WTC11 (cell line): ENCODE data around the gene ICAM3. TPM values are rescaled to one million over a fixed set of nuclear protein-coding genes. Genes with fewer than 3 reads are reported as not detected.

Source experiments
- AFF4 ChIP-seq: sonication (generic); formaldehyde crosslinking; IDR thresholded peaks from 2 replicates; pipeline ENCODE4 v1.8.1; 2023; ENCODE audit warnings: mild to moderate bottlenecking, missing genetic modification reagents, borderline replicate concordance
- ELF4 ChIP-seq: sonication (generic); formaldehyde crosslinking; IDR thresholded peaks from 2 replicates; pipeline ENCODE4 v1.8.1; 2022; ENCODE audit warnings: low read depth, mild to moderate bottlenecking, moderate library complexity, missing genetic modification reagents
- ESRRA ChIP-seq: sonication (generic); formaldehyde crosslinking; IDR thresholded peaks from 2 replicates; pipeline ENCODE4 v1.8.1; 2022; ENCODE audit warnings: mild to moderate bottlenecking, missing genetic modification reagents, borderline replicate concordance
- FOXP1 ChIP-seq: sonication (generic); formaldehyde crosslinking; IDR thresholded peaks from 2 replicates; pipeline ENCODE4 v1.8.0; 2022; ENCODE audit warnings: missing genetic modification reagents, mild to moderate bottlenecking, moderate library complexity, borderline replicate concordance
- HMGXB4 ChIP-seq: sonication (generic); formaldehyde crosslinking; IDR thresholded peaks from 2 replicates; pipeline ENCODE4 v1.8.1; 2023; ENCODE audit warnings: mild to moderate bottlenecking, moderate library complexity, missing genetic modification reagents
- IRF2 ChIP-seq: sonication (generic); formaldehyde crosslinking; IDR thresholded peaks from 2 replicates; pipeline ENCODE4 v1.8.0; 2022; ENCODE audit warnings: low read depth, missing genetic modification reagents, borderline replicate concordance
- JAZF1 ChIP-seq: fragments of 250-450 bp; sonication (Bioruptor Pico); IDR thresholded peaks from 2 replicates; pipeline ENCODE4 v1.9.0; 2021; ENCODE audit warnings: moderate library complexity, mild to moderate bottlenecking, inconsistent platforms
- JUN ChIP-seq: sonication (generic); formaldehyde crosslinking; IDR thresholded peaks from 2 replicates; pipeline ENCODE4 v1.8.0; 2023; ENCODE audit warnings: mild to moderate bottlenecking, missing genetic modification reagents
- NFYB ChIP-seq: sonication (generic); formaldehyde crosslinking; conservative IDR thresholded peaks from 2 replicates; pipeline ENCODE4 v1.8.0; 2022; ENCODE audit warnings: low read depth, missing genetic modification reagents
- RELA ChIP-seq: sonication (generic); formaldehyde crosslinking; IDR thresholded peaks from 2 replicates; pipeline ENCODE4 v1.8.1; 2022; ENCODE audit warnings: missing genetic modification reagents, mild to moderate bottlenecking, borderline replicate concordance
- USF1 ChIP-seq: sonication (generic); formaldehyde crosslinking; IDR thresholded peaks from 2 replicates; pipeline ENCODE4 v1.8.0; 2022; ENCODE audit warnings: mild to moderate bottlenecking, missing genetic modification reagents
- ZMAT4 ChIP-seq: fragments of 250-450 bp; sonication (Bioruptor Pico); IDR thresholded peaks from 2 replicates; pipeline ENCODE4 v1.9.0; 2021; ENCODE audit warnings: mild to moderate bottlenecking
- ZNF425 ChIP-seq: fragments of 250-450 bp; sonication (Bioruptor Pico); conservative IDR thresholded peaks from 2 replicates; pipeline ENCODE4 v1.9.0; 2021; ENCODE audit warnings: mild to moderate bottlenecking
- total RNA-seq: library from RNA; stranded (reverse); gene quantifications from 3 replicates; pipeline ENCODE4 v1.2.3, GENCODE V29; 2021
- TF ChIP-seq, protein P1 (sequence below): sonication (generic); formaldehyde crosslinking; IDR thresholded peaks from 2 replicates; pipeline ENCODE4 v1.8.0; 2023; ENCODE audit warnings: missing genetic modification reagents, mild to moderate bottlenecking, borderline replicate concordance
- TF ChIP-seq, protein P2 (sequence below): sonication (generic); formaldehyde crosslinking; conservative IDR thresholded peaks from 2 replicates; pipeline ENCODE4 v1.8.1; 2022; ENCODE audit warnings: mild to moderate bottlenecking, missing genetic modification reagents
- TF ChIP-seq, protein P3 (sequence below): sonication (generic); formaldehyde crosslinking; IDR thresholded peaks from 2 replicates; pipeline ENCODE4 v1.8.0; 2022; ENCODE audit warnings: missing genetic modification reagents

The ICAM3 gene
- total RNA-seq, 1 experiment from 2014 or later = 18.7 TPM

GRCh38 chr19:10295847-10296591 lies 43.4 kb downstream of the ICAM3 start (continued):
- no peak for TF ChIP-seq ZMAT4 (CRISPR knock-in tag)
- TF ChIP-seq RELA (CRISPR knock-in tag) = no peak
- TF ChIP-seq ELF4 = no peak
- no peak for TF ChIP-seq JAZF1 (CRISPR knock-in tag)
- peak; percentile 39; the same call in 1 of the 2 replicates for TF ChIP-seq NFYB (CRISPR knock-in tag)
- 0 out of 2 replicates have a peak, but pooled peaks have one; percentile 29 for TF ChIP-seq JUN (CRISPR knock-in tag)
- TF ChIP-seq, protein P1, sequence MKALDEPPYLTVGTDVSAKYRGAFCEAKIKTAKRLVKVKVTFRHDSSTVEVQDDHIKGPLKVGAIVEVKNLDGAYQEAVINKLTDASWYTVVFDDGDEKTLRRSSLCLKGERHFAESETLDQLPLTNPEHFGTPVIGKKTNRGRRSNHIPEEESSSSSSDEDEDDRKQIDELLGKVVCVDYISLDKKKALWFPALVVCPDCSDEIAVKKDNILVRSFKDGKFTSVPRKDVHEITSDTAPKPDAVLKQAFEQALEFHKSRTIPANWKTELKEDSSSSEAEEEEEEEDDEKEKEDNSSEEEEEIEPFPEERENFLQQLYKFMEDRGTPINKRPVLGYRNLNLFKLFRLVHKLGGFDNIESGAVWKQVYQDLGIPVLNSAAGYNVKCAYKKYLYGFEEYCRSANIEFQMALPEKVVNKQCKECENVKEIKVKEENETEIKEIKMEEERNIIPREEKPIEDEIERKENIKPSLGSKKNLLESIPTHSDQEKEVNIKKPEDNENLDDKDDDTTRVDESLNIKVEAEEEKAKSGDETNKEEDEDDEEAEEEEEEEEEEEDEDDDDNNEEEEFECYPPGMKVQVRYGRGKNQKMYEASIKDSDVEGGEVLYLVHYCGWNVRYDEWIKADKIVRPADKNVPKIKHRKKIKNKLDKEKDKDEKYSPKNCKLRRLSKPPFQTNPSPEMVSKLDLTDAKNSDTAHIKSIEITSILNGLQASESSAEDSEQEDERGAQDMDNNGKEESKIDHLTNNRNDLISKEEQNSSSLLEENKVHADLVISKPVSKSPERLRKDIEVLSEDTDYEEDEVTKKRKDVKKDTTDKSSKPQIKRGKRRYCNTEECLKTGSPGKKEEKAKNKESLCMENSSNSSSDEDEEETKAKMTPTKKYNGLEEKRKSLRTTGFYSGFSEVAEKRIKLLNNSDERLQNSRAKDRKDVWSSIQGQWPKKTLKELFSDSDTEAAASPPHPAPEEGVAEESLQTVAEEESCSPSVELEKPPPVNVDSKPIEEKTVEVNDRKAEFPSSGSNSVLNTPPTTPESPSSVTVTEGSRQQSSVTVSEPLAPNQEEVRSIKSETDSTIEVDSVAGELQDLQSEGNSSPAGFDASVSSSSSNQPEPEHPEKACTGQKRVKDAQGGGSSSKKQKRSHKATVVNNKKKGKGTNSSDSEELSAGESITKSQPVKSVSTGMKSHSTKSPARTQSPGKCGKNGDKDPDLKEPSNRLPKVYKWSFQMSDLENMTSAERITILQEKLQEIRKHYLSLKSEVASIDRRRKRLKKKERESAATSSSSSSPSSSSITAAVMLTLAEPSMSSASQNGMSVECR (CRISPR knock-in tag) = no peak
- TF ChIP-seq, protein P2, sequence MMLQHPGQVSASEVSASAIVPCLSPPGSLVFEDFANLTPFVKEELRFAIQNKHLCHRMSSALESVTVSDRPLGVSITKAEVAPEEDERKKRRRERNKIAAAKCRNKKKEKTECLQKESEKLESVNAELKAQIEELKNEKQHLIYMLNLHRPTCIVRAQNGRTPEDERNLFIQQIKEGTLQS (CRISPR knock-in tag) = no peak
- TF ChIP-seq, protein P3, sequence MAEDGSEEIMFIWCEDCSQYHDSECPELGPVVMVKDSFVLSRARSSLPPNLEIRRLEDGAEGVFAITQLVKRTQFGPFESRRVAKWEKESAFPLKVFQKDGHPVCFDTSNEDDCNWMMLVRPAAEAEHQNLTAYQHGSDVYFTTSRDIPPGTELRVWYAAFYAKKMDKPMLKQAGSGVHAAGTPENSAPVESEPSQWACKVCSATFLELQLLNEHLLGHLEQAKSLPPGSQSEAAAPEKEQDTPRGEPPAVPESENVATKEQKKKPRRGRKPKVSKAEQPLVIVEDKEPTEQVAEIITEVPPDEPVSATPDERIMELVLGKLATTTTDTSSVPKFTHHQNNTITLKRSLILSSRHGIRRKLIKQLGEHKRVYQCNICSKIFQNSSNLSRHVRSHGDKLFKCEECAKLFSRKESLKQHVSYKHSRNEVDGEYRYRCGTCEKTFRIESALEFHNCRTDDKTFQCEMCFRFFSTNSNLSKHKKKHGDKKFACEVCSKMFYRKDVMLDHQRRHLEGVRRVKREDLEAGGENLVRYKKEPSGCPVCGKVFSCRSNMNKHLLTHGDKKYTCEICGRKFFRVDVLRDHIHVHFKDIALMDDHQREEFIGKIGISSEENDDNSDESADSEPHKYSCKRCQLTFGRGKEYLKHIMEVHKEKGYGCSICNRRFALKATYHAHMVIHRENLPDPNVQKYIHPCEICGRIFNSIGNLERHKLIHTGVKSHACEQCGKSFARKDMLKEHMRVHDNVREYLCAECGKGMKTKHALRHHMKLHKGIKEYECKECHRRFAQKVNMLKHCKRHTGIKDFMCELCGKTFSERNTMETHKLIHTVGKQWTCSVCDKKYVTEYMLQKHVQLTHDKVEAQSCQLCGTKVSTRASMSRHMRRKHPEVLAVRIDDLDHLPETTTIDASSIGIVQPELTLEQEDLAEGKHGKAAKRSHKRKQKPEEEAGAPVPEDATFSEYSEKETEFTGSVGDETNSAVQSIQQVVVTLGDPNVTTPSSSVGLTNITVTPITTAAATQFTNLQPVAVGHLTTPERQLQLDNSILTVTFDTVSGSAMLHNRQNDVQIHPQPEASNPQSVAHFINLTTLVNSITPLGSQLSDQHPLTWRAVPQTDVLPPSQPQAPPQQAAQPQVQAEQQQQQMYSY (CRISPR knock-in tag) = no peak
- TF ChIP-seq FOXP1 (CRISPR knock-in tag) = peak; percentile 81
- TF ChIP-seq ESRRA (CRISPR knock-in tag) = 0 out of 2 replicates have a peak, but pooled peaks have one; percentile 72
- no peak for TF ChIP-seq HMGXB4 (CRISPR knock-in tag)
- no peak for TF ChIP-seq ZNF425 (CRISPR knock-in tag)
- no peak for TF ChIP-seq AFF4
- no peak for TF ChIP-seq USF1 (CRISPR knock-in tag)
- TF ChIP-seq IRF2 (CRISPR knock-in tag) = no peak
- TF ChIP-seq, all 79 proteins: peak for 10
